Activated gamma-delta T cell (primary cell): Measurements from ENCODE around the gene PKN2.

Source experiments
- DNase-seq: peaks from one replicate; lab custom pipeline; 2025; lab: John Stamatoyannopoulos, UW

PKN2 gene

GRCh38 chr1:88735382-88735781 is 51.3 kb downstream of the PKN2 start:
- no peak for DNase-seq

- DNase-seq: no peak
These were observed 51.8 kb downstream of the PKN2 start for GRCh38 chr1:88735909-88736308.

- no peak for DNase-seq
These were observed 52.7 kb downstream of the PKN2 start for GRCh38 chr1:88736633-88737248.

- no peak for DNase-seq
These were observed 53.4 kb downstream of the PKN2 start for GRCh38 chr1:88737338-88737927.

GRCh38 chr1:88740784-88741183 is 56.7 kb downstream of the PKN2 start:
- no peak for DNase-seq

GRCh38 chr1:88741413-88741812 is 57.3 kb downstream of the PKN2 start:
- DNase-seq: no peak

- no peak for DNase-seq
These were observed 58.5 kb downstream of the PKN2 start for GRCh38 chr1:88742531-88742930.

- DNase-seq: no peak
These were observed 60.1 kb downstream of the PKN2 start for GRCh38 chr1:88744142-88744541.

- no peak for DNase-seq
These were observed 62.8 kb downstream of the PKN2 start for GRCh38 chr1:88746916-88747315.

GRCh38 chr1:88751714-88752113 is 67.6 kb downstream of the PKN2 start:
- DNase-seq: no peak

- no peak for DNase-seq
These were observed 69.4 kb downstream of the PKN2 start for GRCh38 chr1:88753506-88753905.

- no peak for DNase-seq
These were observed 79.8 kb downstream of the PKN2 start for GRCh38 chr1:88763649-88764406.

GRCh38 chr1:88768187-88768586 is 84.1 kb downstream of the PKN2 start:
- no peak for DNase-seq

- DNase-seq: no peak
These were observed 84.7 kb downstream of the PKN2 start for GRCh38 chr1:88768816-88769215.

- DNase-seq: no peak
These were observed 89.6 kb downstream of the PKN2 start for GRCh38 chr1:88773540-88774150.

GRCh38 chr1:88774151-88774556 is 90.1 kb downstream of the PKN2 start:
- DNase-seq: no peak

GRCh38 chr1:88777604-88778149 is 93.6 kb downstream of the PKN2 start:
- DNase-seq: no peak

GRCh38 chr1:88779880-88780279 is 95.8 kb downstream of the PKN2 start:
- no peak for DNase-seq

GRCh38 chr1:88780485-88780884 is 96.4 kb downstream of the PKN2 start:
- DNase-seq: no peak

GRCh38 chr1:88783145-88783544 is 99.1 kb downstream of the PKN2 start:
- no peak for DNase-seq

- DNase-seq: no peak
These were observed 100.5 kb downstream of the PKN2 start for GRCh38 chr1:88784551-88784950.

- no peak for DNase-seq
These were observed 103.2 kb downstream of the PKN2 start for GRCh38 chr1:88787023-88787903.
